NB4 (cell line): Measurements from ENCODE around the gene STARD7.

Source experiments
- POLR2A ChIP-seq: IDR thresholded peaks from 2 replicates; pipeline ENCODE4 v1.6.1; 2011; ENCODE audit warnings: mild to moderate bottlenecking; ENCODE audit not compliant: insufficient read length; ENCODE audit errors: extremely low read depth
- TF ChIP-seq, protein P1 (sequence below): IDR thresholded peaks from one replicate; pipeline ENCODE4 v1.5.1; 2012; ENCODE audit warnings: low read depth, low read length
- TF ChIP-seq, protein P2 (sequence below): IDR thresholded peaks from 2 replicates; pipeline ENCODE4 v1.6.1; 2011; ENCODE audit warnings: low read depth, low read length

DNA sequence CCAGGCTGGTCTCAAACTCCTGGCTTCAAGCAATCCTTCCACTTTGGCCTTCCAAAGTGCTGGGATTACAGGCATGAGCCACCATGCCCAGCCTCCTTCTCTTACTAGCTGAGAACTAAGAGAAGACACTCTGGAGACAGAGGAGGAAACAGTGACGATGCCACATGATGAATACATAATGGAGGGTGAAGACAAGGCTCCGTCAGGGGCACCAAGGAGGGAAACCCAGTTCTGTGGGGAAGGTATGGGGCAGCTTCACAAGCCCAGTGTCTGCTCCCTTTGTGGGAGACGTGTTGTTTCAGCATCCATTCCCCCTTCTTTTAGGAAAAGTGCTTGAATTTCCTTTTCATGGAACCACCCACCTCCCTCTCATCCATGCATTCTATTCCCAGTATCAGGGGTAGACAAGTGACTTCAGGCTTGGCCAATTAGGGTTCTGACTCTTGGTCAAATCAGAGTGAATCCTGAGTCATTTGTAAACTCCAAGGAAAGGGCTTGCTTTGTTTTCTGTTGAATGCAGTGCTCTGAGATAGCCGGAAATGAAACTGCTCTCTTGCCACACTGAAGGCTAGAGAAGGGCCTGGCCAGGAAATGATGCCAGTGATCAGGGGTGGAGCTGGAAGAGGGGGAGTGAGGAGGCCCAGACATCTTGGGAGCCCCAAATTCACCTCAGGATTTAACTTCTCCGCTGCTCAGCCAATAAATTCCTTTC lies 33.4 kb upstream of the STARD7 start:
- peak; percentile 43 for TF ChIP-seq POLR2A
- TF ChIP-seq, protein P1, sequence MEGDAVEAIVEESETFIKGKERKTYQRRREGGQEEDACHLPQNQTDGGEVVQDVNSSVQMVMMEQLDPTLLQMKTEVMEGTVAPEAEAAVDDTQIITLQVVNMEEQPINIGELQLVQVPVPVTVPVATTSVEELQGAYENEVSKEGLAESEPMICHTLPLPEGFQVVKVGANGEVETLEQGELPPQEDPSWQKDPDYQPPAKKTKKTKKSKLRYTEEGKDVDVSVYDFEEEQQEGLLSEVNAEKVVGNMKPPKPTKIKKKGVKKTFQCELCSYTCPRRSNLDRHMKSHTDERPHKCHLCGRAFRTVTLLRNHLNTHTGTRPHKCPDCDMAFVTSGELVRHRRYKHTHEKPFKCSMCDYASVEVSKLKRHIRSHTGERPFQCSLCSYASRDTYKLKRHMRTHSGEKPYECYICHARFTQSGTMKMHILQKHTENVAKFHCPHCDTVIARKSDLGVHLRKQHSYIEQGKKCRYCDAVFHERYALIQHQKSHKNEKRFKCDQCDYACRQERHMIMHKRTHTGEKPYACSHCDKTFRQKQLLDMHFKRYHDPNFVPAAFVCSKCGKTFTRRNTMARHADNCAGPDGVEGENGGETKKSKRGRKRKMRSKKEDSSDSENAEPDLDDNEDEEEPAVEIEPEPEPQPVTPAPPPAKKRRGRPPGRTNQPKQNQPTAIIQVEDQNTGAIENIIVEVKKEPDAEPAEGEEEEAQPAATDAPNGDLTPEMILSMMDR: no peak
- TF ChIP-seq, protein P2, sequence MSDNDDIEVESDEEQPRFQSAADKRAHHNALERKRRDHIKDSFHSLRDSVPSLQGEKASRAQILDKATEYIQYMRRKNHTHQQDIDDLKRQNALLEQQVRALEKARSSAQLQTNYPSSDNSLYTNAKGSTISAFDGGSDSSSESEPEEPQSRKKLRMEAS: no peak
